K562 (cell line): ENCODE measurements around the gene R3HDM2.

Source experiments
- FOSL1 ChIP-seq: fragments of 200-800 bp; sonication (Bioruptor generic); conservative IDR thresholded peaks from 2 replicates; pipeline ENCODE4 v1.6.1; 2016; ENCODE audit warnings: missing genetic modification characterization, missing compliant biosample characterization
- GATA2 ChIP-seq: sonication (generic); formaldehyde crosslinking; IDR thresholded peaks from 2 replicates; pipeline ENCODE4 v1.4.0; 2020; ENCODE audit warnings: mild to moderate bottlenecking, missing genetic modification reagents
- NCOA2 ChIP-seq, 2 experiments: fragments of 450-650 bp; IDR thresholded peaks; 2 replicates each; pipeline ENCODE4 v1.6.1; 2018; ENCODE audit warnings: mild to moderate bottlenecking in 2 of 2, moderate library complexity in 1 of 2; ENCODE audit not compliant: partially characterized antibody in 2 of 2
- NFE2L1 ChIP-seq: fragments of 450-650 bp; IDR thresholded peaks from 2 replicates; pipeline ENCODE4 v1.6.1; 2016; ENCODE audit warnings: missing genetic modification characterization, low read depth, mild to moderate bottlenecking, missing compliant biosample characterization, moderate library complexity, borderline replicate concordance
- NR1H2 ChIP-seq: sonication (generic); formaldehyde crosslinking; IDR thresholded peaks from 2 replicates; pipeline ENCODE4 v1.4.0; 2020; ENCODE audit warnings: mild to moderate bottlenecking, missing genetic modification reagents
- POLR2A ChIP-seq: fragments of 450-650 bp; conservative IDR thresholded peaks from 2 replicates; pipeline ENCODE4 v1.6.1; 2016
- RBM15 ChIP-seq: fragments of 200-400 bp; formaldehyde crosslinking; IDR thresholded peaks from 2 replicates; pipeline ENCODE4 v1.6.1; 2018; ENCODE audit warnings: mild to moderate bottlenecking, low read length, moderate library complexity; ENCODE audit not compliant: insufficient read depth
- ZFX ChIP-seq: sonication (generic); formaldehyde crosslinking; IDR thresholded peaks from 2 replicates; pipeline ENCODE4 v1.8.0; 2022; ENCODE audit warnings: mild to moderate bottlenecking, missing genetic modification reagents, moderate library complexity
- ZNF134 ChIP-seq: fragments of 250-450 bp; sonication (Bioruptor Pico); conservative IDR thresholded peaks from 2 replicates; pipeline ENCODE4 v1.4.0; 2020
- ZNF589 ChIP-seq: fragments of 200-800 bp; sonication (Bioruptor generic); IDR thresholded peaks from 2 replicates; pipeline ENCODE4 v1.6.1; 2016; ENCODE audit warnings: low read depth, missing genetic modification characterization, missing compliant biosample characterization
- TF ChIP-seq, protein P1 (sequence below), 3 experiments: IDR thresholded peaks in 2 of 3; conservative IDR thresholded peaks in 1 of 3; 2 replicates each; pipeline ENCODE4 v1.5.1; 2011 to 2012; ENCODE audit warnings: low read length in 3 of 3, mild to moderate bottlenecking in 3 of 3, control low read depth in 2 of 3, improper control_type of control experiment in 1 of 3, inconsistent platforms in 1 of 3, low read depth in 1 of 3, mixed read lengths in 1 of 3, moderate library complexity in 1 of 3; ENCODE audit not compliant: insufficient read depth in 2 of 3
- TF ChIP-seq, protein P2 (sequence below): sonication (generic); formaldehyde crosslinking; IDR thresholded peaks from 2 replicates; pipeline ENCODE4 v1.8.0; 2023; ENCODE audit warnings: missing genetic modification reagents, mild to moderate bottlenecking, borderline replicate concordance
- TF ChIP-seq, protein P3 (sequence below): sonication (generic); formaldehyde crosslinking; IDR thresholded peaks from 2 replicates; pipeline ENCODE4 v1.4.0; 2020; ENCODE audit warnings: mild to moderate bottlenecking, missing genetic modification reagents
- TF ChIP-seq, protein P4 (sequence below), 2 experiments: fragments of 450-650 bp; formaldehyde crosslinking in 1 of 2; IDR thresholded peaks; 2 replicates each; pipeline versions ENCODE4 v1.4.0 to v1.6.1; 2014 to 2020; ENCODE audit warnings: mild to moderate bottlenecking in 2 of 2, borderline replicate concordance in 1 of 2, low read depth in 1 of 2

DNA sequence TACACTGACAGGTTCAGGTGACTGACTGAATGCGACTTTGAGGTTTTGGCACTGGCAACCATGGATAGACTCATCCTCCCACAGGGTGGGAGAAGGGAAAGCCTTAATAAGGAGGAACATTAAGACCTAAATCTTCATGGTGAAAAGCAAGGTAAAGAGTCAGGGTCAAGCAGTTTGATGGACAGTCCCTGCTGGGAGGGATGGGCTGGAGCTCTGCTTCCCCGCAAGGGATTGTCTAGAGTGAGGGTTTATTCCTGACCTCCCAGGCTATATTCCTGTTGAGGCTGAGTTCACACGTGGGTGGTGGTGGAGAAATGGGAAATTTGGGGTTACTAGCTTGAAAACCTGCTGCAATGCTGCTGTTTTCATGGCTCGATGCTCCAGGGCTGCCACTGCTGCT is 170.5 kb downstream of the R3HDM2 start:
- TF ChIP-seq ZNF134 (CRISPR knock-in tag) (no peak), POLR2A (no peak), NFE2L1 (tag) (no peak), ZNF589 (CRISPR knock-in tag) (no peak), FOSL1 (tag) (no peak), NCOA2 (IDR thresholded peaks at IDR 0.05; ENCODE audit: partially characterized antibody in 2 of 2) (no peak), NR1H2 (CRISPR knock-in tag) (no peak), ZFX (CRISPR knock-in tag) (no peak), RBM15 (no peak), GATA2 (CRISPR knock-in tag) (no peak)
- TF ChIP-seq, protein P1, sequence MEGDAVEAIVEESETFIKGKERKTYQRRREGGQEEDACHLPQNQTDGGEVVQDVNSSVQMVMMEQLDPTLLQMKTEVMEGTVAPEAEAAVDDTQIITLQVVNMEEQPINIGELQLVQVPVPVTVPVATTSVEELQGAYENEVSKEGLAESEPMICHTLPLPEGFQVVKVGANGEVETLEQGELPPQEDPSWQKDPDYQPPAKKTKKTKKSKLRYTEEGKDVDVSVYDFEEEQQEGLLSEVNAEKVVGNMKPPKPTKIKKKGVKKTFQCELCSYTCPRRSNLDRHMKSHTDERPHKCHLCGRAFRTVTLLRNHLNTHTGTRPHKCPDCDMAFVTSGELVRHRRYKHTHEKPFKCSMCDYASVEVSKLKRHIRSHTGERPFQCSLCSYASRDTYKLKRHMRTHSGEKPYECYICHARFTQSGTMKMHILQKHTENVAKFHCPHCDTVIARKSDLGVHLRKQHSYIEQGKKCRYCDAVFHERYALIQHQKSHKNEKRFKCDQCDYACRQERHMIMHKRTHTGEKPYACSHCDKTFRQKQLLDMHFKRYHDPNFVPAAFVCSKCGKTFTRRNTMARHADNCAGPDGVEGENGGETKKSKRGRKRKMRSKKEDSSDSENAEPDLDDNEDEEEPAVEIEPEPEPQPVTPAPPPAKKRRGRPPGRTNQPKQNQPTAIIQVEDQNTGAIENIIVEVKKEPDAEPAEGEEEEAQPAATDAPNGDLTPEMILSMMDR (IDR thresholded peaks at IDR 0.05 in 2 of 3, conservative IDR thresholded peaks at IDR 0.05 in 1 of 3; ENCODE audit: insufficient read depth in 2 of 3, low read depth in 1 of 3, low read length in 3 of 3): no peak
- TF ChIP-seq, protein P2, sequence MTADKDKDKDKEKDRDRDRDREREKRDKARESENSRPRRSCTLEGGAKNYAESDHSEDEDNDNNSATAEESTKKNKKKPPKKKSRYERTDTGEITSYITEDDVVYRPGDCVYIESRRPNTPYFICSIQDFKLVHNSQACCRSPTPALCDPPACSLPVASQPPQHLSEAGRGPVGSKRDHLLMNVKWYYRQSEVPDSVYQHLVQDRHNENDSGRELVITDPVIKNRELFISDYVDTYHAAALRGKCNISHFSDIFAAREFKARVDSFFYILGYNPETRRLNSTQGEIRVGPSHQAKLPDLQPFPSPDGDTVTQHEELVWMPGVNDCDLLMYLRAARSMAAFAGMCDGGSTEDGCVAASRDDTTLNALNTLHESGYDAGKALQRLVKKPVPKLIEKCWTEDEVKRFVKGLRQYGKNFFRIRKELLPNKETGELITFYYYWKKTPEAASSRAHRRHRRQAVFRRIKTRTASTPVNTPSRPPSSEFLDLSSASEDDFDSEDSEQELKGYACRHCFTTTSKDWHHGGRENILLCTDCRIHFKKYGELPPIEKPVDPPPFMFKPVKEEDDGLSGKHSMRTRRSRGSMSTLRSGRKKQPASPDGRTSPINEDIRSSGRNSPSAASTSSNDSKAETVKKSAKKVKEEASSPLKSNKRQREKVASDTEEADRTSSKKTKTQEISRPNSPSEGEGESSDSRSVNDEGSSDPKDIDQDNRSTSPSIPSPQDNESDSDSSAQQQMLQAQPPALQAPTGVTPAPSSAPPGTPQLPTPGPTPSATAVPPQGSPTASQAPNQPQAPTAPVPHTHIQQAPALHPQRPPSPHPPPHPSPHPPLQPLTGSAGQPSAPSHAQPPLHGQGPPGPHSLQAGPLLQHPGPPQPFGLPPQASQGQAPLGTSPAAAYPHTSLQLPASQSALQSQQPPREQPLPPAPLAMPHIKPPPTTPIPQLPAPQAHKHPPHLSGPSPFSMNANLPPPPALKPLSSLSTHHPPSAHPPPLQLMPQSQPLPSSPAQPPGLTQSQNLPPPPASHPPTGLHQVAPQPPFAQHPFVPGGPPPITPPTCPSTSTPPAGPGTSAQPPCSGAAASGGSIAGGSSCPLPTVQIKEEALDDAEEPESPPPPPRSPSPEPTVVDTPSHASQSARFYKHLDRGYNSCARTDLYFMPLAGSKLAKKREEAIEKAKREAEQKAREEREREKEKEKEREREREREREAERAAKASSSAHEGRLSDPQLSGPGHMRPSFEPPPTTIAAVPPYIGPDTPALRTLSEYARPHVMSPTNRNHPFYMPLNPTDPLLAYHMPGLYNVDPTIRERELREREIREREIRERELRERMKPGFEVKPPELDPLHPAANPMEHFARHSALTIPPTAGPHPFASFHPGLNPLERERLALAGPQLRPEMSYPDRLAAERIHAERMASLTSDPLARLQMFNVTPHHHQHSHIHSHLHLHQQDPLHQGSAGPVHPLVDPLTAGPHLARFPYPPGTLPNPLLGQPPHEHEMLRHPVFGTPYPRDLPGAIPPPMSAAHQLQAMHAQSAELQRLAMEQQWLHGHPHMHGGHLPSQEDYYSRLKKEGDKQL (CRISPR knock-in tag): no peak
- TF ChIP-seq, protein P3, sequence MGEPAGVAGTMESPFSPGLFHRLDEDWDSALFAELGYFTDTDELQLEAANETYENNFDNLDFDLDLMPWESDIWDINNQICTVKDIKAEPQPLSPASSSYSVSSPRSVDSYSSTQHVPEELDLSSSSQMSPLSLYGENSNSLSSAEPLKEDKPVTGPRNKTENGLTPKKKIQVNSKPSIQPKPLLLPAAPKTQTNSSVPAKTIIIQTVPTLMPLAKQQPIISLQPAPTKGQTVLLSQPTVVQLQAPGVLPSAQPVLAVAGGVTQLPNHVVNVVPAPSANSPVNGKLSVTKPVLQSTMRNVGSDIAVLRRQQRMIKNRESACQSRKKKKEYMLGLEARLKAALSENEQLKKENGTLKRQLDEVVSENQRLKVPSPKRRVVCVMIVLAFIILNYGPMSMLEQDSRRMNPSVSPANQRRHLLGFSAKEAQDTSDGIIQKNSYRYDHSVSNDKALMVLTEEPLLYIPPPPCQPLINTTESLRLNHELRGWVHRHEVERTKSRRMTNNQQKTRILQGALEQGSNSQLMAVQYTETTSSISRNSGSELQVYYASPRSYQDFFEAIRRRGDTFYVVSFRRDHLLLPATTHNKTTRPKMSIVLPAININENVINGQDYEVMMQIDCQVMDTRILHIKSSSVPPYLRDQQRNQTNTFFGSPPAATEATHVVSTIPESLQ: no peak
- TF ChIP-seq, protein P4, sequence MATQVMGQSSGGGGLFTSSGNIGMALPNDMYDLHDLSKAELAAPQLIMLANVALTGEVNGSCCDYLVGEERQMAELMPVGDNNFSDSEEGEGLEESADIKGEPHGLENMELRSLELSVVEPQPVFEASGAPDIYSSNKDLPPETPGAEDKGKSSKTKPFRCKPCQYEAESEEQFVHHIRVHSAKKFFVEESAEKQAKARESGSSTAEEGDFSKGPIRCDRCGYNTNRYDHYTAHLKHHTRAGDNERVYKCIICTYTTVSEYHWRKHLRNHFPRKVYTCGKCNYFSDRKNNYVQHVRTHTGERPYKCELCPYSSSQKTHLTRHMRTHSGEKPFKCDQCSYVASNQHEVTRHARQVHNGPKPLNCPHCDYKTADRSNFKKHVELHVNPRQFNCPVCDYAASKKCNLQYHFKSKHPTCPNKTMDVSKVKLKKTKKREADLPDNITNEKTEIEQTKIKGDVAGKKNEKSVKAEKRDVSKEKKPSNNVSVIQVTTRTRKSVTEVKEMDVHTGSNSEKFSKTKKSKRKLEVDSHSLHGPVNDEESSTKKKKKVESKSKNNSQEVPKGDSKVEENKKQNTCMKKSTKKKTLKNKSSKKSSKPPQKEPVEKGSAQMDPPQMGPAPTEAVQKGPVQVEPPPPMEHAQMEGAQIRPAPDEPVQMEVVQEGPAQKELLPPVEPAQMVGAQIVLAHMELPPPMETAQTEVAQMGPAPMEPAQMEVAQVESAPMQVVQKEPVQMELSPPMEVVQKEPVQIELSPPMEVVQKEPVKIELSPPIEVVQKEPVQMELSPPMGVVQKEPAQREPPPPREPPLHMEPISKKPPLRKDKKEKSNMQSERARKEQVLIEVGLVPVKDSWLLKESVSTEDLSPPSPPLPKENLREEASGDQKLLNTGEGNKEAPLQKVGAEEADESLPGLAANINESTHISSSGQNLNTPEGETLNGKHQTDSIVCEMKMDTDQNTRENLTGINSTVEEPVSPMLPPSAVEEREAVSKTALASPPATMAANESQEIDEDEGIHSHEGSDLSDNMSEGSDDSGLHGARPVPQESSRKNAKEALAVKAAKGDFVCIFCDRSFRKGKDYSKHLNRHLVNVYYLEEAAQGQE (IDR thresholded peaks at IDR 0.05; ENCODE audit: borderline replicate concordance): no peak
- TF ChIP-seq, protein P4 (CRISPR knock-in tag; IDR thresholded peaks at IDR 0.05; ENCODE audit: low read depth): no peak
